GM20431 (cell line): ENCODE results near the gene CLEC10A.

Source experiments
- in situ Hi-C: fragments of 300-500 bp; cut with MseI, MboI; formaldehyde crosslinking; loops from one replicate; pipeline ENCODE4 v1.15.0; 2020; ENCODE audit warnings: low sequenced_read_pairs; ENCODE audit not compliant: unreplicated experiment

Gene CLEC10A

DNA sequence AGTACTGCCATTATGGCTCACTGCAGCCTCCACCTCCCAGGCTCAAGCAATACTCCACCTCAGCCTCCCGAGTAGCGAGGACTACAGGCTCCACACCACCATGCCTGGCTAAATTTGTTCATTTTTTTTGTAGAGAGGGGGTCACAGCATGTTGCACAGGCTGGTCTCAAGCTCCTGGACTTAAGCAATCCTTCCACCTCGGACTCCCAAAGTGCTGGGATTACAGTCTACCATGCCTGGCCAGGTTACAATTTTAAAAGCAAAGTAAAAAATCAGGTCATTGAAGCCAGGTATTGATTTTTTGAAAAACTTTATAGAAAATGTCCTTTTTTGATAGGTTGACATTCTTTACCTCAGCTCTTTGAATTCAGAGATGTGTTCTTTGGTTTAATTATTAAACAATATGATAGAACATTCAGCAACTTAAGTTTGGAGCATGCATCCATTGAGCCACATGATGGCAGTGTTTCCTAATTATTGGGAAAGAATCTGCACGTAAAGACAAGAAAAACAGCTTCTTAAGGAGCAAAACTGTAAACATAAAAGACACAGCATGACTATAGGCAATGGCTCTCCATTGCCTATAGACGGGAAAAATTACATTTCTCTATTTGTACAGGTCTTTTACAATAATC is 34.4 kb downstream of the CLEC10A start:
- in situ Hi-C loops = loop anchor here (25.0 kb wide), 1 partner anchor 542 kb away; the partner anchor contains the start of genes CD68, MPDU1 and SOX15

DNA sequence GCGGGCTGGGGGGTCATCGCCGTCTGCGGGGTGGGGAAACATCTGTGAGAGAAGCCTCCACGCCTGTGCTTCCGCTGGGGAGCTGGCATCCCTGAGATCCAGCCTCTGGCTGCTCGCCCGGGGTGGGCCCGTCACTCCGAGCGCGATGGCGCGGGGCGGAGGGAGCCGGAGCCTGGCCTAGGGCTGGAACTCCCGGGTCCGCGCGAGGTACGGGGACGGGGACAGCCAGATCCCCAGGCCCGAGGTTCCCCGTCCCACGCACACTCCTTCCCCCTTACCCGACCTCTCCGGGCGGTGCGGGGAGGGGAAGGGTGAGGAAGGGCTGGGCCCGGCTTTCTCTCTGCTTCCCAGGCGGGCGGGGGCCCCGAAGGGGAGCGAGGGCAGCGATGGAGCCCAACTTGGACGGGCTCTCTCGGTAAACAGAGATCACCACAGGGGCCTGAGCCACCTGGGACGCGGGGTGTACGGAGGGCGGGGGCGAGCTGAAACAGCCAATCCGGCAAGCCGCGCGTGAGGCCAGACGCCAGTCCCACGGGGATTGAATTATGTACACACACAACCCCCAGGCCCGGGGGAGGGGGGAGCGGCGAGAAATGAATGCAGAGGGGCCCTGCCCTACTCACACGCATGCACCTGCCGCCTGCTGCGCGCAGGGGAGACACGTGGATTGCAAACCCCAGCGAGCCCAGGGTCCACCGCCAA is 36.4 kb downstream of the CLEC10A start, which contains the start of gene SLC16A11:
Gene SLC16A11 (minus strand): TSS at position 596 of the 702 bp plus-strand sequence. CDS start 579 bp downstream, at position 17.
- in situ Hi-C loops = loop anchor here (25.0 kb wide), 1 partner anchor 544 kb away; the partner anchor contains the start of genes CD68, MPDU1 and SOX15

DNA sequence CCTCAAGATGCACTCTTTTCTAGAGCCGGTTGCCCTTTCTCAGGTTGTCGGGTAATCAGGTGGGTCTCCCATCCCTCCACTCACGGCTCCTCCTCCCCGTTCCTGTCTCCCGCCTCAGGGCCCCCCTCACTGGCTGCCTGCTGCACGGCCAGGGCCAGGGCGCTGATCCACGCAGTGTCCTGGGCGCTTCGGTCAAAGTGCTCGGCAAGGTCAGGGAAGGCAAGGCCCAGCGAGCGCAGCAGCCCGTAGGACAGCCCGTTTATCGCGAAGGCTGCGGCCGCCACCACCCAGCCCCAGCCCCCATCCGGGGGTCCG is 36.9 kb downstream of the CLEC10A start:
- in situ Hi-C loops = loop anchor here (25.0 kb wide), 1 partner anchor 544 kb away; the partner anchor contains the start of genes CD68, MPDU1 and SOX15

DNA sequence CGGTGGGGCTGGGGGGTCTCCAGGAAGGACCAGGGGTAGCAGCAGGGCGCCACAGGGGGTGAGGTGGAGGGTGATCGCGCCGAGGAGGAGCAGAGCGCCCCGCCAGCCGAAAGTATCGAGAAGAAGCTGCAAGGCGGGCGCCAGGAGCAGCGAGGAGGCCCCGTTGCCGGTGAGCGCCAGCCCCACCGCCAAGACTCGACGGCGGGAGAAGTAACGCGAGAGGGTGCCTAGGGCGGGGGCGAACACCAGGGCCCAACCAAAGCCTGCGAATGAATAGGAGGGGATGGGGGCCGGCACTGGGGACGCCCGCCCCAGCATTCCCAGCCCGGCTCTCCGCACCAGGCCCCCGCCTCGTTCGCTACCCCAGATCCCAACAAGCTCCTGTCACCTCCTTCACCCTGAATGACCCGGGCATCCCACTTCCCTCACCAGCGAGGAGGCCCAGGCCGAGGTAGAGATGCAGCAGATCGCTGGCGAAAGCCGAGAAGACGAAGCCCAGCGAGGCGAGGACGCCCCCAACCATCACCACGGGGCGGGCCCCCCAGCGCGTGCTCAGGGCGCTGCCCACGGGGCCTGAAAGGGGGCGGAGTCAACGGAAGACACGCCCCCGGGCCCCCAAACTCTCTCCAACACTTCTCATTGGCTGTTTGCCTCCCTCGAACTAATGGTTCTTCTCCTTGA is 37.4 kb downstream of the CLEC10A start:
- in situ Hi-C loops = loop anchor here (25.0 kb wide), 1 partner anchor 545 kb away; the partner anchor contains the start of genes CD68, MPDU1 and SOX15

DNA sequence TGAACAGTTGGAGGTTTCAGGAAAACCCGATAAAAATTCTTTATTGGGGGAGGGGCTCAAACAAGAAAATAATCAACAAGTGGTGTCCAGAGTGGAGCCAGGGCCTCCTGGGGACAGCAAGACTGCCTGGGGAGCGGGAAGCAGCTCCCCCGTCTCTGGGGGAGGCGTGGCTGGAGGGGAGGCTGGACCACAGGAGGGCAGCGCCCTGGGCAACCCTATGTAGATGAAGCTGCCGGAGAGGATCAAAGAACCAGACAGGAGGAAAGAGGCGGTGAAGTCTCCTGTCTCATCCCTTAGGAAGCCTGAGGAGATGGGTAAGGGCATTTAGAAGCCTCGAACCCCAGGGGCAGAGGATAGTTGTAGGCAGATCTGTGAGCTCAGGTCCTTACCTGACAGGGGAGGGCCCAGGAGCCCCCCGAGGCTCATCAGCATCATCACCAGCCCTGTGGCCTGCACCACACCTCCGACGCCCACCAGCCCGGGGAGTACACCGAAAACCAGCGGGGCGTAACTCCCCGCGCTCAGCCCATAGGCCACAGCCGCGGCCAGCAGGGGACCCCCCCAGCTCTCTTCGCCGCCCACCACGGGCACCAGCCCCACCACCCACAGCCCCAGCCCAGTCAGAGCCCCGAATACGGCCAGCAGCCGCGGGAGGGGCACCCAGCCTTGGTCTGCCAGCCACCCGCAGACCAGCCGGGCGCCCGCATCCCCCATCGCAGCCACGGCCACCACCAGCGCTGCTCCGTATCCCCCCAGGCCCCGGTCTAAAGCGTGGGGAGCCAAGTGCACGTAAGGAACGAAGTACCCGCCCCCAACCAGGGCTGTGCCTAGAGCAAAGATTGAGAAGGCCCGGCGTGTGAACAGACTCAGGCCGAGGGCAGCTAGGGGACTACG is 38.2 kb downstream of the CLEC10A start:
- in situ Hi-C loops = loop anchor here (25.0 kb wide), 1 partner anchor 545 kb away; the partner anchor contains the start of genes CD68, MPDU1 and SOX15

DNA sequence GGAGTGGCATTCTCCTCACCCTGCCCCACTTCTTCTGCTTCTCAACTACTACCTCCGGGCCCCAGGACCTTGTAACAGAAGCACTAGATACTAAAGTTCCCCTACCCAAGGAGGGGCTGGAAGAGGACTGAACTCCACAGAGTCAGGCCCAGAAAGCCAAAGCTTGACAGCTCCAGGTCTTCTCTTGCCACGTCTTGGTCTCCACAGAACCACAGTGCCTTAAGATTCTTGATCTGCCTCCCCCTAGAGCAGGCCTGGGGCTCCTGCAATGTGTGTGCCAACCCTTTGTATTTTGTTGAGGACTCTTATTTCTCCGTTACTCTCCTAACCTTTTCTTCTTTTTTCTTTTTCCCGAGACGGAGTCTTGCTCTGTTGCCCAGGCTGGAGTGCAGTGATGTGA is 40.2 kb downstream of the CLEC10A start:
- in situ Hi-C loops = loop anchor here (25.0 kb wide), 1 partner anchor 547 kb away; the partner anchor contains the start of genes CD68, MPDU1 and SOX15

DNA sequence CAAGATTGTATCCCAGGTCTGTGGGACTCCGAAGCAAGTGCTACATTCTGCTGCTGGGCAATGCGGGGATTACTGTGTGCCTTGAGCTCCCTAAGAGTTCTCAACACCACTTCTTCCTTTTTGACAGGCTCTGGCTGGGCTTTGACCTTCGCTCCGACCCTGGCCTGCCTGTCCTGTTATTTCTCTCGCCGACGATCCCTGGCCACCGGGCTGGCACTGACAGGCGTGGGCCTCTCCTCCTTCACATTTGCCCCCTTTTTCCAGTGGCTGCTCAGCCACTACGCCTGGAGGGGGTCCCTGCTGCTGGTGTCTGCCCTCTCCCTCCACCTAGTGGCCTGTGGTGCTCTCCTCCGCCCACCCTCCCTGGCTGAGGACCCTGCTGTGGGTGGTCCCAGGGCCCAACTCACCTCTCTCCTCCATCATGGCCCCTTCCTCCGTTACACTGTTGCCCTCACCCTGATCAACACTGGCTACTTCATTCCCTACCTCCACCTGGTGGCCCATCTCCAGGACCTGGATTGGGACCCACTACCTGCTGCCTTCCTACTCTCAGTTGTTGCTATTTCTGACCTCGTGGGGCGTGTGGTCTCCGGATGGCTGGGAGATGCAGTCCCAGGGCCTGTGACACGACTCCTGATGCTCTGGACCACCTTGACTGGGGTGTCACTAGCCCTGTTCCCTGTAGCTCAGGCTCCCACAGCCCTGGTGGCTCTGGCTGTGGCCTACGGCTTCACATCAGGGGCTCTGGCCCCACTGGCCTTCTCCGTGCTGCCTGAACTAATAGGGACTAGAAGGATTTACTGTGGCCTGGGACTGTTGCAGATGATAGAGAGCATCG is 41.8 kb downstream of the CLEC10A start:
- in situ Hi-C loops = loop anchor here (25.0 kb wide), 1 partner anchor 549 kb away; the partner anchor contains the start of genes CD68, MPDU1 and SOX15

DNA sequence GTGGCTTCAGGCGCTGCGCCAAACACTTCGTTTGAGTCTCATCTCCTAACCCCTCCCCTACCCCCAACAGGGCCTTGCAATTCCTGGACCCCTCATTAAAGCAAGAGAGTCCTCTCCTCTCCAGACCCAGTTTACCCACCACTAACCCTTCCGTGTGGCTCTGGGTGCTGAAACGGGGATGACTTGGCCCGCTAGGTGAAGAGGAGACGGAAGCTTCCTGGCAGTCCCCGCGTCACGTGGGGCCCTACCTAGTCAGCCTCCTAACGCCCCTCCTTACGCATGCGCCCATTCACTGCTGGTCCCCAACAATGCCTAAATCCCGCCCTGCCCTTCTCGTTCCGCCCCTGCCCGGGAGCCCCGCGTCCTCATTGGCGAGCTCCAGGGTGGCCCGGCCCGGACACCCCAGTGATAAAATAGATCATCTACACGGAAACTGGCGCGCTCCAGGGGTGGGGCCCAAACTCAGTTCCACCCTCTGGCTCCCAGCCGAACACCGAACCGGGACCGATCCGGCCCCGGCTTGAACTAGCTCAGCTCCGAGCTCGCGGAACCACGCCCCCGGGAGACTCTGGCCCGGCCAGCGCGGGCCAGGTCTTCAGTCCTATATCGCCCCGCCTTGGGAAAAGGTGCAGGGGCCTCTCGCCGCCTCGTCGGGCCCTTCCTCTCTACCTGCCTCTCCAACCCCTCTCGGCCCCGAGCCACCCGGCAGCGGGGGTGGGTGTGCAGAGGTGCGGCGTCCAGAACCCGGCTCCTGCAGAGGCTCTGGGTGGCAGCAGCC is 44.3 kb downstream of the CLEC10A start, which contains the start of gene SLC16A13:
Gene SLC16A13 (plus strand): TSS at position 425 of the 778 bp plus-strand sequence. CDS start 368 bp downstream, outside the sequence.
- in situ Hi-C loops = loop anchor here (25.0 kb wide), 1 partner anchor 552 kb away; the partner anchor contains the start of genes CD68, MPDU1 and SOX15

DNA sequence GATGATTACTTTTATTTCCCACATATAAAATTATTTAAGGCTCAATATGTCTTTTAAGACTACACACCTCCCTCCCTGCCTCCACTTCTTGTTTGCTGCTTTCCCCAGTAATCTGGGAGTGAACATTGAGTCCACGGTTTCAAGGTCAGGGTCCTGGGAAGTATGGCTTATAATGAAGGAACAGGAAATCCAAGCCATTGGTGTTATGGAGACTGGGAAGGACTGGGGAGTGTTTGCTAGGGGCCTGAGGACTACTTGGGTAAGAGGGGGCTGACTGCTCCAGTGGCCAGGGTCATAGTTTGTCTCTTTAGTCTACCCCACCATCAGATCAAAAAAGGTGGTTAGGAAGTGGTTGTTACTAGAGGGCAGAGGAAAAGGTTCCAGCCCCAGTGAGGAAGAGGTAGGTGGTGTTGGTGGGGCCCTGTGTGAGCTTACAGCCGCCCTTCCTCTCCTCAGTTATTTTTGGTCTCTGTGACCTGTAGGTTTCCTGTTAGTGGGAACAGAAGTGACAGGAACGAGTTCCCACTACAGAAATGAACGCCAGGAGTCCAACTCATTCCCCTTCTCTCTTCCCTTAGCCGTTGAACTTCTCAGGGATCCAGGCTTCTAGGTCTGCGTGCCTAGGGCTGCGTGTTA is 45.0 kb downstream of the CLEC10A start:
- in situ Hi-C loops = loop anchor here (25.0 kb wide), 1 partner anchor 552 kb away; the partner anchor contains the start of genes CD68, MPDU1 and SOX15

DNA sequence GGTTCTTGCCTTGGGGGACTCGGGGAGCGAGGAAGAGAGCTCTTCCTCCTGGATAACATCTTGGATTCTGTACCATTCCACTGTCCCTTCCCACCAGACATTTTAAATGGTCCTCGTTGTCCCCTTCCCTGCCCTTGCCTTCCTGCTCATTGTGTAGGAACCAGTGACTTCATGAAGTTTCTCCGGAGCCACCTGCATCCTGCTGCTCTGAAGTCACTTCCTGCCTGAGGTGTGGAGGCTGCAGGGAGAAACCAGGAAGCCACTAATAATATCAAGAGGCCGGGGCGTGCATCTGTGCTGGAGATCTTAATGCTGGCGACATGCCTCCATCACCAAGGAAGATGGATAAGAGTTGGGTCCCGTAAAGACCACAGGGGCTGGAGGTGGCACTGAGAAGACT is 50.4 kb downstream of the CLEC10A start:
- in situ Hi-C loops = loop anchor here (25.0 kb wide), 1 partner anchor 558 kb away; the partner anchor contains the start of genes CD68, MPDU1 and SOX15

DNA sequence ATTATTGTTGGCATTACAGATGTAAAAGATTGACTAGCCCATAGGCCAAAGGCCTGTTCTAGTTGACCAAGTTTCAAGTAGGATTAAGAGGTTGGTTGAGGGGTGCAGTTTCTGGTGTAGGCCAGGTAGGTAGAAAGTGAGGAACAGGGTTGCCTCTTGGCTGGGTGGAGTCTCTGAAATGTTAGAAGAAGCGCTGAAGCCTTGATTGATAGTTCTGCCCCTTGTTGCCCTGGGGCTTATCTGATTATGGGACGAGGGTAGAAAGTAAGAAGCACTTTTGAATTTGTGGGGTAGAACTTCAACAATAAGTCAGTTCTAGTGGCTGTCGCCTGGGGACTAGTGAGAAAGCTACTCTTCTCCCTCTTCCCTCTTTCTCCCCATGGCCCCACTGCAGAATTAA is 51.0 kb downstream of the CLEC10A start:
- in situ Hi-C loops = loop anchor here (25.0 kb wide), 1 partner anchor 558 kb away; the partner anchor contains the start of genes CD68, MPDU1 and SOX15

DNA sequence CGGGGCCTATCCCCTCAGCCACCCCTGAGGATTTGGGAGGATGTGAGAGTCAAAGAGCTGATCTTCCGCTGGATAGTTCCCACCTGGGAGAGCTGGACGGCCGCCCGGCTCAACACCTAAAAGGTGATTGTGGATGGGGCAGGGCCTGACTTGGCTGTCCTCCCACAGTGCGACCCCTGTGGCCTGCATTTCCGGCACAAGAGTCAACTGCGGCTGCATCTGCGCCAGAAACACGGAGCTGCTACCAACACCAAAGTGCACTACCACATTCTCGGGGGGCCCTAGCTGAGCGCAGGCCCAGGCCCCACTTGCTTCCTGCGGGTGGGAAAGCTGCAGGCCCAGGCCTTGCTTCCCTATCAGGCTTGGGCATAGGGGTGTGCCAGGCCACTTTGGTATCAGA is 52.7 kb downstream of the CLEC10A start:
- in situ Hi-C loops = loop anchor here (25.0 kb wide), 1 partner anchor 560 kb away; the partner anchor contains the start of genes CD68, MPDU1 and SOX15

DNA sequence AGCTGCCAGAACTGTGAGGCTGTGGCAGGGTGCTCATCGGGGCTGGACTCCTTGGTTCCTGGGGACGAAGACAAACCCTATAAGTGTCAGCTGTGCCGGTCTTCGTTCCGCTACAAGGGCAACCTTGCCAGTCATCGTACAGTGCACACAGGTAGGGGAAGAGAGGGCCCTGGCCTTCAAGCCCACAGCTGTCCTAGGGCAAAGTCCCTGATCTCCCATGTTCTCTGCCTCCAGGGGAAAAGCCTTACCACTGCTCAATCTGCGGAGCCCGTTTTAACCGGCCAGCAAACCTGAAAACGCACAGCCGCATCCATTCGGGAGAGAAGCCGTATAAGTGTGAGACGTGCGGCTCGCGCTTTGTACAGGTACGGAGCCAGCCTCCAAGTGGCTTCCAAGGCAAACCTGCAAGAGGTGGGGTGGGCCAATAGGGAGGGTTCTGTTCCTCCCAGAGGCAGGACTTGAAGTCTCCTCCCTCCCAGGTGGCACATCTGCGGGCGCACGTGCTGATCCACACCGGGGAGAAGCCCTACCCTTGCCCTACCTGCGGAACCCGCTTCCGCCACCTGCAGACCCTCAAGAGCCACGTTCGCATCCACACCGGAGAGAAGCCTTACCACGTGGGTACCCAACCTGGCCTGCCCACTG is 53.5 kb downstream of the CLEC10A start:
- in situ Hi-C loops = loop anchor here (25.0 kb wide), 1 partner anchor 561 kb away; the partner anchor contains the start of genes CD68, MPDU1 and SOX15

DNA sequence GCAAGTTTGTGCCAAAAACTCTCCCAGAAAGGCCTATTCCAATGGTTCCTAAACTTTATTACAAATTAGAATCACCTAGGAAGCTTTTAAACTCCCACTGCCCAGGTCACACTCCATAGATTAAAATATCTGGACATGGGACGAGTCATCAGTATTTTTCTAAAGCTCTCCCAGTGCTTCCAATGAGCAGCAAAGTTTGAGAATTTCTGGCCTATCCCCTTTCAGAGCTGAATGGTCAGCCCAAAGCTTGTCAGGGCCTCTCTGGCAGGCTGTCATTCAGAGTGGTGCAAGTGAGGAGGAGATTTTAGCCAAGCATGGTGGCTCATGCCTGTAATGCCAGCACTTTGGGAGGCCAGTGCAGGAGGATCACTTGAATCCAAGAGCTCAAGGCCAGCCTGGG is 54.8 kb downstream of the CLEC10A start:
- in situ Hi-C loops = loop anchor here (25.0 kb wide), 1 partner anchor 562 kb away; the partner anchor contains the start of genes CD68, MPDU1 and SOX15
